Measurements from ENCODE around the gene LMF2.
"Not testable (repeated sequence)": the region's sequence is repeated elsewhere in the genome, so short reads cannot be mapped to it uniquely, and the experiment has no call there.

LMF2 gene

DNA sequence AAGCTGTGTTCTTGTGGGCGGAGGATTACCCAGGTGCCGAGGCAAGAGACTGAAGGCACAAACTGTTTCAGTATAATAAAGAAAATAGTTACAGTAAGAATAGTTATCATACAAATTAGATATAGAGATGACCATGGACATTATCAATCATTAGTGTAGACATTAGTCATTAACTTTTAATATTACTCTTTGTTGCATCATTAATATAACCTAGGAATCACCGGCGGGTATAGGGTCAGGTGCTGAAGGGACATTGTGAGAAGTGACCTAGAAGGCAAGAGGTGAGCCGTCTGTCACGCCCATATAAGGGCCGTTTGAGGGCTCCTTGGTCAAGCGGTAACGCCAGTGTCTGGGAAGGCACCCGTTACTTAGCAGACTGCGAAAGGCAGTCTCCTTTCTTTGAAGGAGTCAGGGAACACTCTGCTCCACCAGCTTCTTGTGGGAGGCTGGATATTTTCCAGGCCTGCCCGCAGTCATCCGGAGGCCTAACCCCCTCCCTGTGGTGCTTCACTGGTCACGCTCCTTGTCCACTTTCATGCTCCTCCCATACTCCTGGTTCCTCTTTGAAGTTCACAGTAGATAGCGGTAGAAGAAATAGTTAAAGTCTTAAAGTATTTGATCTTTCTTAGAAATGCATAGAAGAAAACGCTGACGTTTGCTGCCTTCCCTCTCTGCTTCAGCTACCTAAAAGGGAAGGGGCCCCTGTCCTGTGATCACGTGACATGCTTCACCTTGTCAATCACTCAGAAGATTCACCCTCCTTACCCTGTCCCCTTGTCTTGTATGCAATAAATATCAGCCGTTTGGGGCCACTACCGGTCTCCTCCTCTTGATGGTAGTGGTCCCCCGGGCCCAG lies 26.6 kb upstream of the LMF2 start:
- not testable (repeated sequence) for DNase-seq

DNA sequence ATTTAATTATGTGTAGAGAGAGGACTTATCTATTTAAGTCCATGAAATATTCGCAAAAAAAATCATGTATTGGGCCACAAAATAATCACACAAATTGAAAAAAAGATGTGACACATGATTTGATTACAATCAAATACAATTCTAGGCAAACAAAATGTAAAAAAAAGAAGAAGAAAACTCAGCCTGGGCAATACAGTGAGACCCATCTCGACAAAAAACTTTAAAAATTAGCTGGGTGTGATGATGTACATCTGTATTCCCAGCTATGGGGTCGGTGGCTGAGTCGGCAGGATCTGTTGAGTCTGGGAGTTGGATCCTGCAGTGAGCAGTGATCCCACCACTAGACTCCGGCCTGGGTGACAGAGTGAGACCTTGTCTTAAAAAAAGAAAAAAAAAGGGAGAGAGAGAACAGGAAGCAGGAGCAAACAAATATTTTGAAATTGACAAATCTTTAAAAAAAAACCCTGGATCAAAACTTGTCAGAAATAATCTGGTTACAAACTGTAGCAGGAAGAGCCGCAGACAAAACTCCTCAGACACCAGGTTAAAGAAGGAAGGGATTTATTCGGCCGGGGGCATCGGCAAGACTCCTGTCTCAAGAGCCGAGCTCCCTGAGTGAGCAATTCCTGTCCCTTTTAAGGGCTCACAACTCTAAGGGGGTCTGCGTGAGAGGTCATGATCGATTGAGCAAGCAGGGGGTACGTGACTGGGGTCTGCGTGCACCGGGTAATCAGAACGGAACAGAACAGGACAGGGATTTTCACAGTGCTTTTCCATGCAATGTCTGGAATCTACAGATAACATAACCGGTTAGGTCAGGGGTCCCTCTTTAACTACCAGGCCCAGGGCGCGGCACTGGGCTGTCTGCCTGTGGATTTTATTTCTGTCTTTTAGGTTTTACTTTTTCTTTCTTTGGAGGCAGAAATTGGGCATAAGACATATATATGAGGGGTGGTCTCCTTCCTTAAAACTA lies 25.6 kb upstream of the LMF2 start:
- DNase-seq, result no peak

- peak; percentile 51 for DNase-seq
Measured at GRCh38 chr22:50531962-50532674, 24.6 kb upstream of the LMF2 start.

- DNase-seq, result peak; percentile 82
Measured at GRCh38 chr22:50531546-50531961, 24.1 kb upstream of the LMF2 start.

DNA sequence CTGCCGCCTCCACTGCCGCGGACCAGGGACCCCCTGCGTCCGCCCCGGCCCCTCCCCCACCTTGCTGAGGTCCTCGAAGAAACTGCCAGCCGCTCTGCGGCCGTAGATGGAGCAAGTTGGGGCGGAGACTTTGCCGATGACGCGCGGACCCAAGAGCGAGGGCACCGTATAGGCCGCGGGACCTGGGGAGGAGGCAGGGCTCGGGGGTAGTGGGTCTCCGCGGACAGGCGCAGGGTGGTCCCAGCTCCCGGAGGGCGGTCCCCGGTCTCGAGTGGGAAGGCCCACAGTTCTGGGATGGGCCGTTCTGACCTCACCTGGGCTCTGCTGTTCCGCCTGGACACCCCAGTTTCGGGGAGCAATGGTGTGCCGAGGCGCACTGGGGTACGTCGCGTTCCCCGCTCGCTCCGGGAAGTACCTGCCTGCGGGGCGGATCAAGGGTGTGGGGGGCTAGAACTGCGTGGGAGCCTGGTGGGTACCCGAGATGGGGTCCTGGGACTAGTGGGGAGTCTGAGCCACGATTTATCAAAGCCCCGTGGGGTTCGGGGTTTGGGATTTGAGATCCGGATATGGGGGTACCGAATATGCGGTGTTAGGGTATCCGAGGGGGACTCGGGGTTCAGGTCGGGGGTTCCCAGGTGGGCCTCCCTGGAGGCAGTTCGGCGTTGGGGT lies 23.5 kb upstream of the LMF2 start:
- DNase-seq, result peak; percentile 90

DNA sequence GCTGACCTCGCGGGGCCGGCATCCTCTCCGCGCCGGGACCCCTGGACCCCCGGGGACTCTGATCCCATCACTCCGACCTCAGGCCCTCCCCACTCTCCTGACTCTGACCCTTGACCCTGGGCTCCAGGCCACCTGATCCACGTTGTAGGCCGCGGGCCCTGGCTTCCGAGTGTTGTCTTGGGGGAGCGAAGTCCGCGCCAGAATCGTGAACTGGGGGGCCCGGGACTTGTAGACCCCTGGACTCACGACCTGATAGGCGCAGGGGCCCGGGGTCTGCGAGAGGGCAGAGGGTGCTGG lies 23.0 kb upstream of the LMF2 start:
- DNase-seq, result no peak

DNA sequence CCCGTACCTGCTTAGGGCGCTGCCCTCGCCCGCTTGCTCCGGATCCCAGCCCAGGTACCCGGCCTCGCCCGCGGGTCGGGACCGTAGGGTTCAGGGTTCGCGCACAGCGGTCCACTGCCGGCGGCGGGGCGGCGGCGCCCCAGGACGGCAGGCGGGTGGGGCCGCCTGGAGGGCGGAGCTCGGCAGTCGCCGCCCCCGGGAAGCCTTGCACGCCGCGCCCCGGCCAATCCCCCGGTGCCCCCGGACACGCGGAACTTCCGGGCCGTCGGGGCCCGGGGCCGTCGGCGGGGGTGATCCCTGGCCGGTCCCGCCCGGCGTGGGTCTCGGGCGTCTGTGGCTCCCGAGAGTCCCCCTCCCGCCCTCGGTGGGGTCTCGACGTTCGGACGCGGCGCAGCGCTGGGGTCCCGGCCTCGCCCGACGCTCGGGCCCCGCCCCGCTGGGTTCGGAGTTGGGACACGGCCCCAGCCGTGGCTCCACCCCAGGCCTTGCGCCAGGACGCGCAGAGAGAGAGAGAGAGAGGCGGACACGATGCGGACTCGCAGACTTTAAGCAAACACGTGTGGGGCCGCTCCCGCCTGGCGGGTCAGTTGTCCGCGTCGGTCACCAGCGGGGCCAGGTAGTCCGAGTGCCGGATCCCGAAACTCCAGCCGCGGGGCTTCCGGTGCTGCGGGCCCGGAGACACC lies 22.5 kb upstream of the LMF2 start, which contains the start of gene TYMP:
TSS of gene TYMP (minus strand) at position 116 of the 683 bp plus-strand sequence. CDS start 303 bp downstream, outside the sequence.
- DNase-seq, result peak; percentile 84

DNA sequence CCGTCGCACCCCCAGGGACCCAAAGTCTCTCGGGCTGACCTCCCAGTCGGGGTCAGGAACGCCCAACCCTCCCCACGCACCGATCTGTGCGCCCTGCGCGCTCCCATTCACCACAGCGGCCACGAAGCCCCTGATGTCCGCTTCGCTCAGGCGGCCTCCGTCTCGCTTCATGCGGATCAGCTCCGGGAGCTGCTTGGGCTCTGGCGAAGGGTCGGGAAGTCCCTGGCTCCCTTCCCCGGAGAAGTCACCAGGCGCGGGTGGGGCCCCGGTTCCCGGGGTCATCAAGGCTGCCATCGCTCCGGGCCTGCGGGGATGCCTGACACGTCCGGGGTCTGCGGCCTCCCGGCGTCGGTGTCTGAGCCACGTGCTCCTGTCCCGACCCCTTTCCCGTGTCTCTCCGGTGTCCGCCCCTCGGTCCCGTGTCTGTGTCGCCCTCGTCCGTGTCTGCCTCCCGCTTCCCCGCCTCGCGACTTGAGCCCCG lies 22.0 kb upstream of the LMF2 start:
- DNase-seq, result no peak

DNA sequence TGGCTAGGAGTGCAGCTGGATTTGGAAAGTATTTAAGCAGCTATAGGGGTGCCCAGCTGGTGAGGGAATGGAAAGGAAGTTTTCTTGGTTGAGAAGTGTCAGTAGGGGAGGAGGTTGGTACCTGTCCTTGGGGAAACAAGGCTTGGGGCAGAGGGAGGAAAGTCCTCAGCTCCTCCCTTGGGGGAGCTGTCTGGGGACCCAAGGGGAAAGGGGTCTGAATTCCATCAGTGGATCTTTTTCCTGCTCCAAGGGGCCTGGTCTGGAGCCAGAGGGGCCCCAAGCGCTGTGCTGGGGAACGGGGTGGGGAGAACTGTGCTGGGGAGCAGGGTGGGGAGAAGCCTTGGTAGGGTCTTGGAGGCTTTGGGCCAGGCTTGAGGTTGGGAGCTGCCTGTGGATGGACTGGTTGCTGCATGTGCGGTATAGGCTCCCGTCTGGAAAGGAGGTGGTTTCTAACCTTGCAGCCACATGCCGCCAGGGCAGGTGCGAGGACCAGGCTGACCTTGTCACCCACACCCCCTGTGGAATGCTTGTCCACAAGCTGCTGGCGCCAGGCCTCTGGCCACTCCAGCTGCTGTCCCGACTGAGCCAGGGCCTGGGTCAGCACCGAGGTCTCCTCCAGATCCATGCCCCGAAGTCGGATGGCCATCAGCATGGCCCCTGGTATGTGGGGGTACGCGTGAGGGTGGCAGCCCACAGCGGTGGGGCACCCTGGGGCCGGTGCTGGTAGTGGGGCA lies 21.3 kb upstream of the LMF2 start:
- peak; percentile 28 for DNase-seq

- DNase-seq, result no peak
Measured at GRCh38 chr22:50527921-50528681, 20.6 kb upstream of the LMF2 start.

DNA sequence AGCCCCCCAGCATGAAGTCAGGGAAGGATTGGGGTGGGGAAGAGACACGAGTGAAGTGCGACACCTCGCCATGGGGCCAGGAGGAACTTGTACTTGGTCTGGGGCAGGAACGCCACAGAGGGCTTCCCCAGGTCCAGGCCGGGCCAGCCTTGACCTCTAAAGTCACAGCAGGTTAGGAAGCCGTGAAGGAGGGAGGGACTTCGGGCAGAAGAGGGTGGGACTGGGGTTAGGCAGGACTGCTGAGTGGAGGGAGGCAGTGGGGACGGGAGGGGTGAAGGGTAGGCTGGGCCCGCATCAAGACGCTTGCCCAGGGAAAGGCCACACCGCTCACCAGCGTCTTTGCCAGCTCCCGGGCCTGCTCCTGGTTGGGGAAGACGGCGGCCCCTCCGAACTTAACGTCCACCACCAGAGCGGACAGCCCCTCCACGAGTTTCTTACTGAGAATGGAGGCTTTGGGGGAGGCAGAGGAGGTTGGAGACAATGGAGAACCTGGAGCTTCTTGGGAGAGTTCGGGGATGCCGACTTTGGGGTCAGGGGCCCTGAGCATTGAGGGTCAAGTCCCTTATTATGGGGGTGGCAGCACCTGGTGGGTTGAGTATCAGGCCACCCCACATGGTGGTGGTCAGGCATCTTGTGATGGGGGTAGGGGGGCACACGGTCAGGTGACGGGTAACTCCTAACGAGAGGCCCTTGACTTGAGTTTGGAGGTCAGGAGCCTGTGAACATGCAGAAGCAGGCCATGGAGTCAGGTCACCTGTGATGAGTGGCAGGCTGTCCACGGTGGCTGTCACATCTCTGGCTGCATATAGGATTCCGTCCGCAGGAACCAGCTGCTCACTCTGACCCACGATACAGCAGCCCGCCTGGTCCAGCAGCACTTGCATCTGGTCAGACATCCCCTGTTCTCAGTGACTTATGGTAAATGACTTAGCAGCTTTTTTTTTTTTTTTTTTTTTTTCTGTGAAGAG lies 19.6 kb upstream of the LMF2 start:
- DNase-seq, result peak; percentile 74

- peak; percentile 94 for DNase-seq
Measured at GRCh38 chr22:50526108-50526833, 18.8 kb upstream of the LMF2 start.

- DNase-seq, result no peak
Measured at GRCh38 chr22:50525858-50526107, 18.3 kb upstream of the LMF2 start.

DNA sequence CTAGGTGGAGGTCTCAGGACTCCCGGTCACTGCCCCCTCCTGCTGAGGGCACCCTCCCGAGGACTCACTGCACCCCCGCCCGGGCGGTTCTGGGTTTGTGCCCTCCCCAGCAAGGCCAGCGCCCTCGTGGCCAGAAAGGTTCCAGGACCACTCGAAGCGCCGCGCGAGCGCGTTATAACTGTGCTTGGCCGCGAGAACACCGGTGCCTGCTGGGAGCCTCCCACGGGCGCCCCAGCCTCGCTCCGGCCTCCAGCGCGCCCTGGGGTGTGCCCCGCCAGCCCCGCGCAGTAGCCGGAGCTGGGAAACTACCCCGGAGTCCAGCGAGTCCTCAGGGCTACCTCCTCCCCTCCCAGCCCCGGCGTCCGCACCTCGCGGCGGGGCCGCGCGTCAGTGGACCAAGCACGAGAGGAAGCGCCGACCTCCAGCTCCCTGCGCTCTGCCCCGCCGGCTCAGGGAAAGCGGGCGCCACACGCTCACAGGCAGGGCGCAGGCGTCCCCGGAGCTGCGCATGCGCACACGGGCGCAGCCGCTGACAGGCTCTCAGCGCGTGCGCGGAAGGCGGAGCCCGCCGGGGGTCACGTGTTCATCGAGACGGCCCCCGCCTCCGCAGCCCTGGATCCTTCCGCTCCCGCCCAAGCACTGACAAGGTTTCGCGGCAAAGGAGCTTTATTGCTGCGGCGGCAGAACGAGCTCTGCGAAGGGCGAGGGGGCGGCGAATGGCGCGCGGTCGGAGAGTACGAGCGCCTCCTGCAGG lies 17.8 kb upstream of the LMF2 start, which contains the start of gene SCO2:
TSS of gene SCO2 (minus strand) at position 495 of the 754 bp plus-strand sequence. CDS start 1,187 bp downstream, outside the sequence.
- peak; percentile 99 for DNase-seq

DNA sequence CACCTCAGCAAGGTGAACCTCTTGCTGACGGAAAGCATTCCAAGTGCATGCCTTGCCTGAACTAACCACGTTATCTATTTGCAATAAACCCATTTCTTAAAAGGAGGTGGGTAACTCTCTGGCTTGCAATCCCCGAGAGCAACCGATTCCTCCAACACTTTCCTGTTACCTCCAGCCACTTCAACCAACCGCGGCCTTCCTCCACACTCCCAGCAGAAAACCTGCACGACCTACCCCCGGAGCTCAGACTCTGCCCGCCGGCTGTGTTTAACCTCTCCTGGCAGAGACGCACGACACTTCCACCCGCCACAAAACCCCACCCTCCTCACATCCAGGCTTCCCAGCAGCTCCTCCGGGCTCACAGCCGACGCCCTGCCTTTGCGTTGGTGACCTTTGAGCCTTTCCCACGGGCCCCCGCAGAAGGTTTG lies 17.2 kb upstream of the LMF2 start:
- DNase-seq, result no peak

DNA sequence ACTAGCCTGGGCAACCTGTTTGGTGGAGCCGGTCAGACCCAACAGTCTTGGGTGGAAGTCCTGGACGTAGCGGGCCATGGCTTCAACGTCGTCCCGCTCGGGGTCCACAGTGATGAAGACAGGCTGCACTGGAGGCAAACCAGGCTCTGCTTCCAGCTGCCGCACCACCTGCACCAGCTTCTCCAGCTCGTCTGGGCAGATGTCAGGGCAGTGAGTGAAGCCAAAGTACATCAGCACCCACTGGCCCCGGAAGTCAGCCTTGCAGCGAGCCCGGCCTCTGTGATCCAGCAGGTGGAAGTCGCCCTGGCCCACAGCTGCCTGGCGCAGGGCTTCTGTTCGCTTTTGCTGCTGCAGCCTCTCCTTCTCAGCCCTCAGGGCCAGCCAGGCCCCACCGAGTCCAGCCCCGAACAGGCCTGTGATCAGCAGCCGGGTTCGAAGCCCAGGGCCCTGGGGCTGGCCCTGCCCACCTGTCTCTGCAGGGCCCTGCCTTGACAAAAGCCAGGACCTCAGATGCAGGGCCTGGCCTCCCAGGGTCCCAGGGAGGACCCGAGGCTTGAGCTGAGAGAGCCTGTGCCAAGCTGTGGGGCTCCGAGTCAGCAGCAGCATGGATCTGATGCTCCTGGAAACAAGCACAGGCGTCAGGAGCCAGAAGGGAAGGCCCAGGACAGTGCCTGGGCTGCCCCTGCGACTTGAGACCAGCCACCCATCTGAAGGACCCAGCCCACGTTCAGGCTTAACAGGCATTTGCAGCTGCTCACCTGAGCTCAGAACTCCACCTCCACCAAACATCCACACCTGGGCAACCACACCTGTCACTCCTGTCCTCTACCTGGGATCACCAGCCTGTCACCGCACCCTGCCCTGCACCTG lies 16.5 kb upstream of the LMF2 start:
- DNase-seq, result no peak

GRCh38 chr22:50523458-50523805 lies 15.9 kb upstream of the LMF2 start:
- DNase-seq, result no peak

Data from stimulated activated CD4-positive, alpha-beta T cell treated with anti-CD3 and anti-CD28 coated beads, Interleukin-15, amount 100 ng/mL, for 24 hours (primary cell).